HL-60 (cell line): ENCODE results near the gene PPL.

ENCODE experiments used
- CTCF ChIP-seq: IDR thresholded peaks from one replicate; pipeline ENCODE4 v1.5.1; 2011; ENCODE audit warnings: low read length, control low read depth, inconsistent platforms; ENCODE audit not compliant: insufficient read depth
- SPI1 ChIP-seq: IDR thresholded peaks from 2 replicates; pipeline ENCODE4 v1.6.1; 2012; ENCODE audit warnings: low read depth, mild to moderate bottlenecking, borderline replicate concordance
- TF ChIP-seq, protein P1 (sequence below): IDR thresholded peaks from 2 replicates; pipeline ENCODE4 v1.6.1; 2012; ENCODE audit warnings: low read depth; ENCODE audit not compliant: insufficient replicate concordance

DNA sequence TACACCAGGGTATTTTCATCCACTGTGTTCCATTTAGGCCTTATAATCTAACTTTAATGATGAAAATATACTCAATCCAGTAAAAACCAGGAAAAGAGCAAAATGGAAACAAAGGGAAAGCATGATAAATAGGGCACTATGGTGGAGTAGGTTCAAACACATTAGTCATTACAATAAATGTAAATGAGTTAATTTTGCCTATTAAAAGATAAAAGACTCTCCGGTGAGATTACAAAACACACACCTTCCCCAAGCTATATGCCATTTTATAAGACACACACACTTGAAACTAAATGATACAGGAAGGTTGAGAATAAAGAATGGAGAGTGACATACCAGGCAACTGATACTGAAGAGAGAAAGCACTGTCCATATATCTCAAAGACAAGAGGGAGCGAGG lies 10.0 kb downstream of the PPL start:
- TF ChIP-seq CTCF = no peak
- TF ChIP-seq, protein P1, sequence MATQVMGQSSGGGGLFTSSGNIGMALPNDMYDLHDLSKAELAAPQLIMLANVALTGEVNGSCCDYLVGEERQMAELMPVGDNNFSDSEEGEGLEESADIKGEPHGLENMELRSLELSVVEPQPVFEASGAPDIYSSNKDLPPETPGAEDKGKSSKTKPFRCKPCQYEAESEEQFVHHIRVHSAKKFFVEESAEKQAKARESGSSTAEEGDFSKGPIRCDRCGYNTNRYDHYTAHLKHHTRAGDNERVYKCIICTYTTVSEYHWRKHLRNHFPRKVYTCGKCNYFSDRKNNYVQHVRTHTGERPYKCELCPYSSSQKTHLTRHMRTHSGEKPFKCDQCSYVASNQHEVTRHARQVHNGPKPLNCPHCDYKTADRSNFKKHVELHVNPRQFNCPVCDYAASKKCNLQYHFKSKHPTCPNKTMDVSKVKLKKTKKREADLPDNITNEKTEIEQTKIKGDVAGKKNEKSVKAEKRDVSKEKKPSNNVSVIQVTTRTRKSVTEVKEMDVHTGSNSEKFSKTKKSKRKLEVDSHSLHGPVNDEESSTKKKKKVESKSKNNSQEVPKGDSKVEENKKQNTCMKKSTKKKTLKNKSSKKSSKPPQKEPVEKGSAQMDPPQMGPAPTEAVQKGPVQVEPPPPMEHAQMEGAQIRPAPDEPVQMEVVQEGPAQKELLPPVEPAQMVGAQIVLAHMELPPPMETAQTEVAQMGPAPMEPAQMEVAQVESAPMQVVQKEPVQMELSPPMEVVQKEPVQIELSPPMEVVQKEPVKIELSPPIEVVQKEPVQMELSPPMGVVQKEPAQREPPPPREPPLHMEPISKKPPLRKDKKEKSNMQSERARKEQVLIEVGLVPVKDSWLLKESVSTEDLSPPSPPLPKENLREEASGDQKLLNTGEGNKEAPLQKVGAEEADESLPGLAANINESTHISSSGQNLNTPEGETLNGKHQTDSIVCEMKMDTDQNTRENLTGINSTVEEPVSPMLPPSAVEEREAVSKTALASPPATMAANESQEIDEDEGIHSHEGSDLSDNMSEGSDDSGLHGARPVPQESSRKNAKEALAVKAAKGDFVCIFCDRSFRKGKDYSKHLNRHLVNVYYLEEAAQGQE = no peak
- TF ChIP-seq SPI1 = no peak
